GM19324 (cell line): ENCODE measurements around the gene PHYH.
"Not testable (repeated sequence)": the region's sequence is repeated elsewhere in the genome, so short reads cannot be mapped to it uniquely, and the experiment has no call there.

Experiments used
- ATAC-seq: cut with Tn5 transposase; IDR thresholded peaks from one replicate; pipeline ENCODE4 v1.9.1; 2021; ENCODE audit warnings: mild to moderate bottlenecking, moderate library complexity; ENCODE audit not compliant: unreplicated experiment, low FRiP score

PHYH gene

GRCh38 chr10:13299437-13300287 is at the start of gene PHYH:
Gene PHYH, minus strand, starts transcription at chr10:13300064. Its CDS starts 22 bp downstream, at chr10:13300042.
- peak; percentile 82 for ATAC-seq

- peak; percentile 72 for ATAC-seq
Measured at GRCh38 chr10:13348216-13349017, 48.6 kb upstream of the PHYH start, which contains the start of gene SEPHS1. Gene SEPHS1, minus strand, starts transcription at chr10:13348293. Its CDS starts 3,343 bp downstream, at chr10:13344950.

GRCh38 chr10:13347500-13348156 is 47.8 kb upstream of the PHYH start:
- ATAC-seq, result peak; percentile 71

- ATAC-seq, result peak; percentile 27
Measured at GRCh38 chr10:13347043-13347499, 47.2 kb upstream of the PHYH start.

- ATAC-seq, result no peak
Measured at GRCh38 chr10:13346283-13347042, 46.6 kb upstream of the PHYH start.

GRCh38 chr10:13340626-13341376 is 40.9 kb upstream of the PHYH start:
- peak; percentile 96 for ATAC-seq

GRCh38 chr10:13340068-13340467 is 40.2 kb upstream of the PHYH start:
- peak; percentile 22 for ATAC-seq

- no peak for ATAC-seq
Measured at GRCh38 chr10:13338390-13339110, 38.7 kb upstream of the PHYH start.

GRCh38 chr10:13337827-13338196 is 37.9 kb upstream of the PHYH start:
- no peak for ATAC-seq

- ATAC-seq, result no peak
Measured at GRCh38 chr10:13337128-13337826, 37.4 kb upstream of the PHYH start.

GRCh38 chr10:13335881-13336280 is 36.0 kb upstream of the PHYH start:
- ATAC-seq, result no peak

- no peak for ATAC-seq
Measured at GRCh38 chr10:13334556-13334955, 34.7 kb upstream of the PHYH start.

GRCh38 chr10:13331646-13332045 is 31.8 kb upstream of the PHYH start:
- no peak for ATAC-seq

GRCh38 chr10:13330980-13331379 is 31.1 kb upstream of the PHYH start:
- ATAC-seq, result not testable (repeated sequence)

GRCh38 chr10:13329565-13329964 is 29.7 kb upstream of the PHYH start:
- no peak for ATAC-seq

- no peak for ATAC-seq
Measured at GRCh38 chr10:13328613-13329012, 28.7 kb upstream of the PHYH start.

GRCh38 chr10:13328126-13328525 is 28.3 kb upstream of the PHYH start:
- ATAC-seq, result no peak

- ATAC-seq, result no peak
Measured at GRCh38 chr10:13327534-13327933, 27.7 kb upstream of the PHYH start.
